ENCODE results near the gene NCSTN.
A peak's percentile ranks its signal among the peaks of the same experiment; 100 is the strongest.

The NCSTN gene

GRCh38 chr1:160353223-160353622, 10.0 kb downstream of the NCSTN start:
- no peak overlapping the region for H3K4me3 ChIP-seq (ENCODE audit: severe bottlenecking)
- peaks cover 96% of the 10 kb centered on the region for H3K36me3 ChIP-seq (ENCODE audit: low read depth)
- no peaks in the 10 kb centered on the region for H3K27me3 ChIP-seq (ENCODE audit: insufficient read depth, poor library complexity, severe bottlenecking)
- ATAC-seq (ENCODE audit: low read depth) (0 out of 3 replicates have a peak, but pooled peaks have one; percentile 33), DNase-seq (ENCODE audit: low spot score) (no peak)
- no peaks in the 10 kb centered on the region for H3K9me3 ChIP-seq (ENCODE audit: severe bottlenecking)
- no peak for TF ChIP-seq CTCF (IDR thresholded peaks at IDR 0.05; ENCODE audit: poor library complexity, severe bottlenecking)
- H3K27ac ChIP-seq (ENCODE audit: poor library complexity, severe bottlenecking), result no peak overlapping the region
- no peaks in the 10 kb centered on the region for H3K4me1 ChIP-seq (ENCODE audit: insufficient read depth, poor library complexity, severe bottlenecking)

- Histone ChIP-seq H3K27me3 (ENCODE audit: insufficient read depth, poor library complexity, severe bottlenecking) (no peaks in the 10 kb centered on the region), H3K4me1 (ENCODE audit: insufficient read depth, poor library complexity, severe bottlenecking) (no peaks in the 10 kb centered on the region), H3K36me3 (ENCODE audit: low read depth) (peaks cover 87% of the 10 kb centered on the region), H3K27ac (ENCODE audit: poor library complexity, severe bottlenecking) (no peak overlapping the region), H3K9me3 (ENCODE audit: severe bottlenecking) (no peaks in the 10 kb centered on the region), H3K4me3 (ENCODE audit: severe bottlenecking) (no peak overlapping the region)
- DNase-seq (ENCODE audit: low spot score) (no peak), ATAC-seq (ENCODE audit: low read depth) (peak; percentile 60; the same call in 2 of the 3 replicates)
- TF ChIP-seq CTCF (IDR thresholded peaks at IDR 0.05; ENCODE audit: poor library complexity, severe bottlenecking), result peak; percentile 43
Measured at GRCh38 chr1:160354388-160354985, 11.3 kb downstream of the NCSTN start.

- no peak for ATAC-seq (ENCODE audit: low read depth)
- Histone ChIP-seq H3K9me3 (ENCODE audit: severe bottlenecking) (no peaks in the 10 kb centered on the region), H3K27me3 (ENCODE audit: insufficient read depth, poor library complexity, severe bottlenecking) (no peaks in the 10 kb centered on the region), H3K36me3 (ENCODE audit: low read depth) (peaks cover 60% of the 10 kb centered on the region), H3K27ac (ENCODE audit: poor library complexity, severe bottlenecking) (no peak overlapping the region), H3K4me3 (ENCODE audit: severe bottlenecking) (no peak overlapping the region), H3K4me1 (ENCODE audit: insufficient read depth, poor library complexity, severe bottlenecking) (no peaks in the 10 kb centered on the region)
- TF ChIP-seq CTCF (IDR thresholded peaks at IDR 0.05; ENCODE audit: poor library complexity, severe bottlenecking), result no peak
- DNase-seq (ENCODE audit: low spot score), result no peak
Measured at GRCh38 chr1:160357286-160358002, 14.3 kb downstream of the NCSTN start.

GRCh38 chr1:160358073-160358472, 14.9 kb downstream of the NCSTN start:
- DNase-seq (ENCODE audit: low spot score), result no peak
- peaks cover 54% of the 10 kb centered on the region for H3K36me3 ChIP-seq (ENCODE audit: low read depth)
- no peaks in the 10 kb centered on the region for H3K4me1 ChIP-seq (ENCODE audit: insufficient read depth, poor library complexity, severe bottlenecking)
- no peak for ATAC-seq (ENCODE audit: low read depth)
- no peak for TF ChIP-seq CTCF (IDR thresholded peaks at IDR 0.05; ENCODE audit: poor library complexity, severe bottlenecking)
- no peak overlapping the region for H3K27ac ChIP-seq (ENCODE audit: poor library complexity, severe bottlenecking)
- no peak overlapping the region for H3K4me3 ChIP-seq (ENCODE audit: severe bottlenecking)
- no peaks in the 10 kb centered on the region for H3K27me3 ChIP-seq (ENCODE audit: insufficient read depth, poor library complexity, severe bottlenecking)
- no peaks in the 10 kb centered on the region for H3K9me3 ChIP-seq (ENCODE audit: severe bottlenecking)

Measured in RWPE2 (cell line).